NCI-H748 (cell line): Measurements from ENCODE around the gene PTGIR.

Experiments used
- DNase-seq: peaks from one replicate; lab custom pipeline; 2025; ENCODE audit not compliant: unreplicated experiment; lab: John Stamatoyannopoulos, UW

PTGIR gene

DNA sequence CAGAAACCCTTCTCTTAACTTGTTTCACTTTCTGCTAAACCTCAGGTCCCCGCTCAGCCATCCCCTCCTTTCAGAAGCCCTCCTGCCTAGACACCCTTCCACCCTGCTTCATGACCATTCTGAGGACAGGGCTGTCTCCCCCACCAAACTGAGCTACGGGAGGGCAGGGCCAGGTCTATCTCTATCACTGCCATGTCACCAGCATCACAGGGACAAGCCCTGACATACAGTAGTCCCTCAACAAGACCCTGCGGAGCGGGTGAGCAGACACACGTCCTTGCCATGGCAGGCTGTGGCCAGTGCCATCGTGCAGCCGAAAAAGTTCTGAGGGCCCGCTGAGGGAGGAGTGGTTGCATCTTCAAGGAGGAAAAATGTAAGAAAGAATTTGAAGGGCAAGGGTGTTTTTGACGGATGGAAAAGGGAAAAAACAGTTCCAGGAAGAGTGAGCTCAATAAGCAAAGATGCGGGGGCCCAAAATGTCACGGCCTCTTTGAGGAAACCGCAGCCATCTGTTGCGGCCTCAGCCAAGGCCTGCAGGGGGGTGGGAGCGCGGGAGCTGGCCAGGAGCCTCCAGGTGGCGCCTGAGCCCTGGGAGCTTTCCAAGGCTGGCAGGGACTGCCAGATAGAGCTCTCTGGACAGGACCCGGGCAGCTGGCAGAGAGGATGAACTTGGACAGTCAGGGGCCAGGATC lies 8.1 kb downstream of the PTGIR start:
- peak; percentile 71 for DNase-seq

DNA sequence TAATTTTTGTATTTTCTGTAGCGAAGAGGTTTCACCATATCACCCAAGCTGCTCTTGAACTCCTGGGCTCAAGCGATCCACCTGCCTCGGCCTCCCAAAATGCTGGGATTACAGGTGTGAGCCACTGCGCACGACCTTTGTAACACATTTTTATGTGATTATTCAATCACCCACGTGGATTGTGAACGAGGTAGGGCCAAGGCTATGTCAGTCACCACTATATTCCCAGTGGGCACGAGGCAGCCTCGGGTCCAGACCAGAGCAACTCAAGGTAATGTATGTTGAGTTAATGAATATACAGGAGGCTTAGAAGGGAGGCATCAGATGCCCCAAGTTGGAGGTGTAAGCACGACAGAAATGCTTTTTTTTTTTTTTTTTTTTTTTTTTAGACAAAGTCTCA lies 8.9 kb downstream of the PTGIR start:
- DNase-seq = no peak

GRCh38 chr19:46614114-46614722 lies 10.7 kb downstream of the PTGIR start:
- DNase-seq = peak; percentile 87

GRCh38 chr19:46613525-46613924 lies 11.4 kb downstream of the PTGIR start:
- DNase-seq = no peak

GRCh38 chr19:46611776-46612175 lies 13.1 kb downstream of the PTGIR start:
- no peak for DNase-seq

GRCh38 chr19:46610851-46611770 lies 13.8 kb downstream of the PTGIR start:
- DNase-seq = no peak

GRCh38 chr19:46610413-46610775 lies 14.5 kb downstream of the PTGIR start:
- DNase-seq = no peak

- no peak for DNase-seq
Measured at GRCh38 chr19:46609511-46610412, 15.1 kb downstream of the PTGIR start.

DNA sequence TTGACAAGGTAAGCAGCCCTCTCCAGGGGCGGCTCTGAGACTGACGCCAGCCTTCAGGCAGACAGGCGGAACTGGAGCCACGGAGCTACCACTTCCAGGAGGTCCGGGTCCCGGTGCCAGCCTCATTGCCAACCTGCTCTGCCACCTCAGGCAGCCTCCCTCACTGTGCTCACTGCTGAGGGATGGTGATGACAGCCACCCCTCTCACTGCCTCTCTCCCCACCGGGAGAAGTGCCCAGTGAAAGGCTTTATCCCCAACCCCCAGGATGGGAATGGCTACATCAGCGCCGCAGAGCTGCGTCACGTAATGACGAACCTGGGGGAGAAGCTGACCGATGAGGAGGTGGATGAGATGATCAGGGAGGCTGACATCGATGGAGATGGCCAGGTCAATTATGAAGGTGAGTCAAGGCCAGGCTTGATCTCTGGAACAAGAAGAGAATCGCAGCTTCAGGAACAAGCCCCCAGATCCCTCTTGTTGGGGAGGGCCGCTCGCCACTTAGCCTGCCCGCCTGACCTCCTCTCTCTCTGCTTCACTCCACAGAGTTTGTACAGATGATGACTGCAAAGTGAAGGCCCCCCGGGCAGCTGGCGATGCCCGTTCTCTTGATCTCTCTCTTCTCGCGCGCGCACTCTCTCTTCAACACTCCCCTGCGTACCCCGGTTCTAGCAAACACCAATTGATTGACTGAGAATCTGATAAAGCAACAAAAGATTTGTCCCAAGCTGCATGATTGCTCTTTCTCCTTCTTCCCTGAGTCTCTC lies 16.1 kb downstream of the PTGIR start:
- DNase-seq = no peak

DNA sequence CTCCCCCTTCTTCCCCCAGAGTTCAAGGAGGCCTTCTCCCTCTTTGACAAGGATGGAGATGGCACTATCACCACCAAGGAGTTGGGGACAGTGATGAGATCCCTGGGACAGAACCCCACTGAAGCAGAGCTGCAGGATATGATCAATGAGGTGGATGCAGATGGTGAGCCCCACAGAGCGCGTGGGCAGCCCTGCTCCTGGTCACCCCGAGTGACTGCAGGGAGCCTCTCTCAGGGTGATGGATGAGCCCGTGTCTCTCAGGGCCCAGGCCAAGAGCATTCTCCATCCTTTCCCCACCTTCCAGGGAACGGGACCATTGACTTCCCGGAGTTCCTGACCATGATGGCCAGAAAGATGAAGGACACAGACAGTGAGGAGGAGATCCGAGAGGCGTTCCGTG lies 16.7 kb downstream of the PTGIR start:
- DNase-seq = no peak

DNA sequence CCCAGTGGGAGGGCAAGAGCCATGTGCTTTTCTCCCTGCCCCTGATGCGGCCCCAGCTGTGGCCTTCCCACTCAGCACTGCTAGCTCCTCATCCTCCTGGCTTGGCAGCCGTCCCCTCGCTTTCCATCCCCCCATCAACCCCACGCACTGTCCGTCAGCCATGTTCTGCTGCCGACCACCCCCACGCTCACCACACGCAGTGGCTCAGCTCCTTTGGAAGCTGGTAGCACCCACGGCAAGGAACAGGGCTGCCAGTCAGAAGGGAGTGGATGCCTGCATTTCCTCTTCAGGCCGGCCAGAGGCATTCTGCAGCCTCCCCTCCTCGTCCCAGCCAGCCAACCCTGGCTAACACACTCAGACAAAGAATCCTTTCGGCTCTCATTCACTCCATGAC lies 17.4 kb downstream of the PTGIR start:
- no peak for DNase-seq

- DNase-seq = no peak
Measured at GRCh38 chr19:46606681-46607447, 18.0 kb downstream of the PTGIR start.

DNA sequence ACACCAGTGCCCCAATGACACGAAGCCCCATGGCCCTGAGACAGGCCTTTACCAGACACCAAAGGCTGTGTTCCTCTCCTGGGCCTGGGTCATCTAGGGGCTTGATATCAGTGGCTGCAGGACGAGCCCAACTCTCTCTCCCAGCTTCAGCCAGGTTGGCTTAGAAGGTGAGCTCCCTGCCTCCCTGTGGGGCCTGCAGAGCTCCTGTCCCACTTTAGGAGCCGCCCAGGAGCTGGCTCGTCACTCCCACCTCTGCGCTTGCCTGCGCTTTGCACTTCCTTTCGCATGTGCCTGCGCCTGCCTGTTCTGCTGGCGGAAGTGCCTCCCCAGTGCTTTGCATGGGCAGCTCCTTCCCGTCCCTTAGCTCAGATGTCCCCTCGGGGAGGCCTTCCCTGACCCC lies 18.9 kb downstream of the PTGIR start:
- DNase-seq = no peak

DNA sequence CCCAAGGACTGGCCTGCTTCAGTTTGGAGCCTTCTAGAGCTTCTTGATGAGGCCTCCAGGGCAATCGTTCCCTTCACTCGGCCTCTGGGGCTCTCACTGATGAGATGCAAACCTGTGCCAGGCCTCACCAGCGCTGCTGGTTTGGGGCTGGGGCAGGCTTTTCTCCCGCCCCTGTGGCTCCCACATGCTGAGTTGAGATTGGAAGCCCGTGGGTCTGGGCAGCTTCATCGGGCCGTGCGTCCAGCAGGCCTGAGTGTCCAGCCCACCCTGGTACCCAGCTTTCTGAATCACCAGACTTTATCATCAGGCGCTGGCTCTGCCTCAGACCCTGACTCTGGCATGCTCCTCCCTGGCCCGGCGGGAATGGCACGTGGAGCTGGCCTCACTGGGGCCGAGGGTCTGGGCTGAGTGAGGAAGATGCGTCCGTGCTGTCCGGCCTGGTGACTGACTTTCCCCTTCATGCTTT lies 19.5 kb downstream of the PTGIR start:
- DNase-seq = no peak

DNA sequence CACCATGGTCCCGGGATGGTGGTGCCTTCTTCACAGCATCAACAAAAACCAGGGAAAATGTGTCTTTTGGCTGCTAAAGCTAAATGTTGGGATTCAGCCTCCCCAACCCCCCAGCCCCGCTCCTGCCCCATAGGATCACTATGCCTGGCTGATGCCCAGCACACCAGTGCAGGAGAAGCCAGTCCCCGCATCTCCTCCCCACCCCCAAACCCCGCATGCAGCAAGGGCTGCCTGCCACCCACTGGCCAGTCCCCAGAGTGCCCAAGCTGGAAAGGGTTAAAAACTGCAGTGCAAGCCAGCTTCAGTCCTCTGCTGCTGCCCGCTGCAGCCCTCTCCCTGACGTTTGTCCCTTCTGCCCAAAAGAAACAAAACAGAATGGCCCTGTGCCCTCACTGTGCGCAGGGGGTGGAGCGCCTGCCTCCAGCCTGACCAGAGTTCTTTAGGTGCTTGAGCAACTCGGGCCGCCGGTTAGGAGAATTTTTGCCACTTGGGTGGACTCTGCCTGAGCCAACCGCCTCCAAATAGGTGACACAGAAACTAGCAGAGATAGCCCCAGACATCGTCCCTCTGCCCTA lies 20.0 kb downstream of the PTGIR start:
- no peak for DNase-seq

DNA sequence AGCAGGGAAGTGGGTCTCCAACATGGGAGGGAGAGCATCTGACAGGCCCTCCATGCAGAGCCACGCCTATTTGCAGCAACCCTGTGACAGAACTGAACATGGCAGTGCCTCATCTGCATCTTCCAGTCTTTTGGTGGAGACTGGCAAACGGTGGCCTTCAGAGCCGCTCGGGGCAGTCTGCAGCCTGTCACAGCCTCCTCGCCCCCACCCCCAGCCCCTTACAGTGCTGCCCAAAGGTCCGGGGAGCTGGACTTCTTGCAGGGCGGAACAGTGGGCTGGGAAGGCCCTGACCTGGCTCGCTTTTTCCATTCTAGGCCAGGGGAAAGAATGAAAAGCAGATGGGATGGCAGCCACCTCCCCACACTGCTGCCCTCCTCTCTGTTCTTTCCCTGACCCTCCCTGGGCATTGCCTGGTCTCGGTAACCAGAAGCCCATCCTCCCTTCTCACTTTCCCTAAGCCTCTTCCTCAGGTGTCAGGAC lies 21.1 kb downstream of the PTGIR start:
- no peak for DNase-seq

- DNase-seq = no peak
Measured at GRCh38 chr19:46603195-46603637, 21.7 kb downstream of the PTGIR start.

DNA sequence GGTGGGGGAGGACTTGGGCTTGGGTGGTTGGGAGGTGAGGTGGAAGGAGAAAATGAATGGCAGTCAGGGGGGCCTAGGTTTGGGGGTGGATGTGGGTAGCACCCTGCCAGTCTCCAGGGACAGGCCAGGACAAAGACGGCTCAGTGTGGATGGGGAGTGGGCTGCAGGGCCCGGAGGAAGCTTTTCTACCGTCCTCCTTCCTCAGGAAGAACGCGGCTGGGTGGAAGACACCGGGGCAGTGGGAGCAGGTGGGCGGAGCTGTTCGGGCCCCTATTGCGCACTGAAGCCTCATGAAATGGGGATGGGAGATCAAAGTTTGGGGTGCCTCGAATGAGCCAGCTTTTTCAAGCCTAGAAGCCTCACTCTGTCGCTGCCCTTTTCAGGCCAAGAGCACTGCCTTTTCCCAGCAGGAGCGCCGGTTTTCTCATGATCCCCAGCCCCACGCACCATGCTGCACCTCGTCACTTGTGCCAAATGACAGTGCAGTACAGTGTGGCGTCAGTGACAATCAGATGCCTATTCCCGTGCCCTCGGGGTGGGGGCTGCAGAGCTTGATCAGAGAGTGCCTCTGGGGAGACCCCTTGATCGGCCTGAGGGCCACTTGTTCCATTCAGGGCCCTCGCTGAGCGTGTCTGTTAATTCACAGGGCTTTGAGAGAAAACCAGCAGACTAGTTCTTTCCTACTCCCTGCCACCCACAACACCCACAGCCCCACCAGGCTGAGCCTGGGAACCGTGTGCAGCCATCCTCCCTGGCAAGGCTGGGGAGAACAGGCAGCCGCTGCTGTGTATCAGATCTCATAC lies 22.3 kb downstream of the PTGIR start:
- DNase-seq = no peak
